NCI-H524 (cell line): ENCODE measurements around the gene GIMAP5.

ENCODE experiments used
- DNase-seq, 2 experiments: peaks; one replicate each; lab custom pipeline; 2025; lab: John Stamatoyannopoulos, UW

Gene GIMAP5

DNA sequence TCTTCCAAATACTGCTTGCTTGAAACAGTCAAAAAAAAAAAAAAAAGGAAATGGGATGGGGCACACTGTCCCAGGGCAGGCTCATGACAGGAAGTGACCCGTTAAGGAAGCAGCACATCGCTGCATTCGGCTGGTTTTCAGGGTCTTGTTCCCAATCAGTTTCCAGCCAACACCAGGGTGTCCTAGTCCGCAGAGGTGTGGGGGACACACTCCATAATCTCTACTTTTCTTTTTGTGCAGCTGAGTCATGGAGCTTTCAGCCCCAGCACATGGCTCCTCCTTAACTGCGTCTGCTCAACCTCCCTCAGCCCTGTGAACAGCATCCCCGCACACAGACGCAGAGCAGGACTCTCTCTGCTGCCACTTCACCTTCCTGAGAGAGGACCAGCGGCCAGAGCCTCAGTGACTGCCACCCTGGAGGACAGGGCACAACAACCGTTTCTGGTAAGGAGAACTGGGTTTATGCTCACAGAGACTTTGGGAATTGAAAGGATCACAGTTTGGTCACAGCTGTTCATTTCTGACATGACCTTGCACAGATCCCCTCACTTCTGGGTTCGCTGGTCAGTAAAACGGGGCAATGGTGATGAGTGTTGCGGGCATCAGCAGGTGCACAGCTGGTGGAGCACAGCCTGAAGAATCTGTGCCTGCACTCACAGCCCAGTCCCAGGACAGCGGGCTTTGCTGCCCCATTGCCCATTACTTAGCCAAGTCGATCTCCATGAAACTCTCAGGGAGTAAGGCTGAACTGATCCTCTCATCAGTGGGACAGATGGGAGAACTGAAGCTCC, at the start of gene GIMAP5:
Gene GIMAP5, plus strand, starts transcription at position 154 of the 791 bp plus-strand sequence. CDS start 3,467 bp downstream, outside the sequence.
- DNase-seq: no peak

DNA sequence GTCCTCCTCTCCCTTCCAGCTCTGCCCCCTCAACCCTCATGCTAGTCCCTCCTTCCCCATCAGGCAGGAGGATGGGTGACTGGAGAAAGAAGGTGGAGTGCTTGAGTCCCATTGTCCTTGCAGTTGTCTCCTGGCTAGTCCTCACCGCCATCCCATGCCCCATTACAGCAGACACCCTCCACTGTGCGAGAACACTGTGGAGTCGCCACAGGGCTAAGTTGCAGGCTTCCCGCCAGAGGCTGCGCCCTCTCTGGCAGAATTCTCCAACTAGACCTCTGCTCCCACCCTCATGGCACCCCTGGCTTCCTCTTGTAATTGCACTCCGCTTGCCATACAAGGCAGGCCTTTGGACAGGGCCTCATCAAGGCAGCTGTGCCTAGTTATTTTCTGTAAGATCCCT, 48.6 kb upstream of the GIMAP5 start:
- no peak for DNase-seq

DNA sequence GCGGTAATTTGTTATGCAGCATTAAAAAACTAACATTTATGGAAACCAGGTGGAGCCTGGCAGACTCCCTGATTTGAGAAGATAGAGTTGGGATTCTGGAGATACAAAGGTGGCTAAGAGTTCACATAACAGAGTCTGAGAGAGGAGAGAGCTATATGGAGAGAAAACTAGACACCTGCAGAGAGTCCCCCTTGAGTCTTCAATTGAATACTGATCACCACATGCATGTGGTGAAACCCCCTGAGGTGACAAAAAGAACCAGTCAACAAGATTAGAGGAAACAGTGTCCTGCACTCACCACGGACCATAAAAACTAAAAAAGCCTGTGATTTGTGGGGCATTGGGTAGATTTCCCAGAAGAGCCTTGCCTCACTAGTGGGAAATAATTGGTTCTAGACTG, 41.6 kb upstream of the GIMAP5 start:
- DNase-seq: no peak

DNA sequence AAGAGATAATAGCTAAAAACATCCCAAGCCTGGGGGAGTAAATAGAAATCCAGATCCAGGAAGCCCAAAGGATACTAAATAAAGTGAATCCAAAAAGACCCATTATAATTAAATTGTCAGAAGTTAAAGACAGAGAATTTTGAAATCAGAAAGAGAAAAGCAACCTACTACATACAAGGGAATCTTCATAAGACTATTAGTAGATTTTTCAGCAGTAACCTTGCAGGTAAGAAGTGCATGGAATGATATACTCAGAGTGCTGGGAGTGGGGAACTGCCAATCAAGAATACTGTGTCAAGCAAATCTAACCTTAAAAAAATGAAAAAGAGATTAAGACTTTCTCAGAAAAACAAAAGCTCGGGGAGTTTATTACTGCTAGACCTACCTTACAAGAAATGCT, 34.0 kb upstream of the GIMAP5 start:
- no peak for DNase-seq

DNA sequence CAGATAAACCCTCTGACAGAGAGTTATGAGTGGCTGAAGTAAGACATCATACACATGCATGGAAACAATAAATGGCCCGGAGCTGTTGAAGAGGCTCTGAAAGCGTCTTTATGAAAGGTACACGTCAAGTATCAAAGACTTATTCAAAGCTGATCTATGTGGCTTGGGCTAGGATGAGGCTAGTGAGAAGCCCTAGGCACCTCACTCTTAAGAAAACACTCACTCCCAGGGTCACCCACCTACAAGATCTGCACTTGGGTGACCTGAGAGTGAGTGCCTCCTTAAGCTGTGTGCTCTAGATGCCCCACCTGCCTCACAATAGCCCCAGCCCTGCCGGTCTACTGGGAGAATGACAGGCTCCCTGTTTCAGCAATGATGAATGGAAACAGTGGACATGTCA, 21.9 kb upstream of the GIMAP5 start:
- DNase-seq: no peak

DNA sequence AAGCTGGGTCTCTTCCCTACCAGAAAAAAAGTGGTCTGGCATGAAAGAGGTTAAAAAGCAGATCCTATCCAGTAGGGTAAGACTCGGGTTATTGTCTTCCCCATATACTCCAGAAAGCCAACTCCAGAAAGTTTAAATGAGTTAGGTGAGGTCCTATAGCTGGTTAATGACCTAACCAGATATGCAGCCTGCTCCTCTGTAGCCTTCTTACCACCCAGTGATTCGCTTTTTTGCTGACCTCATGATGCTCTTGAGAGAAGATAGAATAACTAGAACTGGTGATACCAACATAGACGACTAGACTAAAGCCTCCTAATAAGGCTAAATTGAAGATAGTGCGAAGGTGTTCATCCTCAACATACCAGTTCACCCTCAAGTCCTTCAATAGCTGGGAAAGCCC, 21.5 kb upstream of the GIMAP5 start:
- DNase-seq: no peak

DNA sequence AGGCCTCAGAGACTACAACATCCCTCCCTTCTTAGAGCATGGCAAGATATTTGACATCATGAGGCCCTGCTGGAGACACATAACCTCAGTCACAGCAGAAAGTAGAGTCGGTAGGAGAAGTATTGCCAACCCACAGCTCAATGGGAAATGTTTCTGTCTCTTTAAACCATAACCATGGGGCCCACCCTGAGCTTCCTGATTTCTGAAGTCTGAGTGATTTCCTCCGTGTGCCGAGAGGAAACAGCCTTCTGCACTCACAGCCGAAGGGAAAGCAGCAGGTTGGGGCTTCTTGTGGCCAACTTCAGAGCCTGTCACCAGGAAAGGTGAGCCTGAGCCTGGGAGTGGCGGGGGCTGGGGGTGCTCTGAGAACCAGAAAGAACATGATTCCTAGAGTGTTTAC, 20.9 kb upstream of the GIMAP5 start, which contains the start of gene GIMAP1:
Gene GIMAP1, plus strand, starts transcription at position 246 of the 400 bp plus-strand sequence. CDS start 2,435 bp downstream, outside the sequence.
- no peak for DNase-seq

DNA sequence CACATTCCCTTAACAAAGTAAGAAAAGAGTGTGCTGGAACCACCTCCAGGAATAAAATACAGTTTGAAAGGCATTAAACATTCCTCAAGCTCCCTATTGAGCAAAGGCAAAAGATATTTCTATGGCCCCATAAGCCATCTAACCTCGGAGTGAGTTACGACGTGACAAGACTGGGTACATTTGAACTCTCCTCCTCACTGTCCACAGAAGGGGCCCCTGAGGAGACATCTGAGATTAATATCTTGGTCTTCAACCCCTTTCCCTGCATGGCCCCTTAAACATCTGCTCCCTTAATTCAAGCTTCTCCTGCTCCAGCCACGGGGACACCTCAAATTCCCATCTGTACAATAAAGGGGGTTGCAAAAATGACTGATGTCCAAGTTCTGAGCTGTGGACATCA, 20.3 kb upstream of the GIMAP5 start:
- DNase-seq: no peak

DNA sequence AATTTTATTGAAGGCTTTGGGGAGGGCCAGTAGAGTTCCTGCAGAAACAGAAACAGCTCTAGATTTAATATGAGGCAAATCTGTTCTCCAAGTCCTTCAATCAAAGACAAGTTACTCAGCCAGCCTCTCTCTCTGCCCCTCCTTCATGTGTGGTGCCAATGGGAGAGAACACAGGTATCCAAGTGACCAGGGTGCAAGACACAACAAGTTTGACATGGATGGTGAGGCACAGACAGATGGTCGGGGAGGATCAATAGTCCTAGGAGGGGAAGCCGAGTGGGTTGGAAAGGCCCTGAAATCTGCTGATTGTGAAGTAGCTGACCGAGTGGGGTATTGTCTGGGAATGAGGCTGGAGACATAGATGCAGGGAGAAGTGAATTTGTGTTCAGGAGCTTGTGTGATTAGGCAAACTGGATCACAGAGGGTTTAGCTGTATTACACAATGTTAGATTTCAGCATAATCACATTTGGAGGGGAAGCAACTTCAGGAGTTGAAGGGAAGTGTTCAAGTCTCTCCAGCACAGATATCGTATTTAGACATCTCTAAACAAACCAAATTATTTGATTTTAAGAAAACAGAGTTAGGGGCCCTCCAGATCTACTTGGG, 19.3 kb upstream of the GIMAP5 start:
- peak in 1 of 2 experiments; percentile 24 for DNase-seq

DNA sequence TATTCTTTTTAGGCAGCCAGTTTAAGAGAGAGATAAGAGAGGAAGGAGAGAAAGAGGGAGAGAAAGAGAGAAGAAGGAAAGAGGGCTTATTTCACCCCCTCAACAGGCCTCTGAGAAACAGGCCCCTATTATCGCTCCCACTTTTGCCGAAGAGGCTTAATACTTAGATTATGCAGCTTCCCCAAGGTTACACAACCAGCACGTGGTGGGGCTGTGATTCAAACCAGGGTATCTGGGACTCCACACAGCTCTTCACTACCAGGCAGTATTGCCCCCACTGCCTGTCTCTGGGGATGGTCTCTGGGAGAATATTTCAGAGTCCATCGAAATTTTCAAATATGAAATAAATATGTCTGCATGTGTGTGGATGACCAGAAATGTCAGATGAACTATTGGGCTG, 17.8 kb upstream of the GIMAP5 start:
- DNase-seq: no peak

DNA sequence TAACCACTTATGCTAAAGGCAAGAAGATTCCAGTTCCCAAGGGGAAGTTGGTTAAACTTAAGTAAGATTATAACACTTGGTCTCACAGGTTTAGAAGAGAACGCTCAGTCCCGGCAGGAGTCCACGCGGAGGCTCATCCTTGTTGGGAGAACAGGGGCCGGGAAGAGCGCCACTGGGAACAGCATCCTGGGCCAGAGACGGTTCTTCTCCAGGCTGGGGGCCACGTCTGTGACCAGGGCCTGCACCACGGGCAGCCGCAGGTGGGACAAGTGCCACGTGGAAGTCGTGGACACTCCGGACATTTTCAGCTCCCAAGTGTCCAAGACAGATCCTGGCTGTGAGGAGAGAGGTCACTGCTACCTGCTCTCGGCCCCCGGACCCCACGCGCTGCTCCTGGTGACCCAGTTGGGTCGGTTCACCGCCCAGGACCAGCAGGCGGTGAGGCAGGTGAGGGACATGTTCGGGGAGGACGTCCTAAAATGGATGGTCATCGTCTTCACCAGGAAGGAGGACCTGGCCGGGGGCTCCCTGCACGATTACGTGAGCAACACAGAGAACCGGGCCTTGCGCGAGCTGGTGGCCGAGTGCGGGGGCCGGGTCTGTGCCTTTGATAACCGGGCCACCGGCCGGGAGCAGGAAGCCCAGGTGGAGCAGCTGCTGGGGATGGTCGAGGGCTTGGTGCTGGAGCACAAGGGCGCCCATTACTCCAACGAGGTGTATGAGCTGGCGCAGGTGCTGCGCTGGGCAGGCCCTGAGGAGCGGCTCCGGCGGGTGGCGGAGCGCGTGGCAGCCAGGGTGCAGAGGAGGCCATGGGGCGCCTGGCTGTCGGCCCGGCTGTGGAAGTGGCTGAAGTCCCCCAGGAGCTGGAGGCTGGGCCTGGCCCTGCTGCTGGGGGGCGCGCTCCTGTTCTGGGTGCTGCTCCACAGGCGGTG, 17.0 kb upstream of the GIMAP5 start:
- no peak for DNase-seq

DNA sequence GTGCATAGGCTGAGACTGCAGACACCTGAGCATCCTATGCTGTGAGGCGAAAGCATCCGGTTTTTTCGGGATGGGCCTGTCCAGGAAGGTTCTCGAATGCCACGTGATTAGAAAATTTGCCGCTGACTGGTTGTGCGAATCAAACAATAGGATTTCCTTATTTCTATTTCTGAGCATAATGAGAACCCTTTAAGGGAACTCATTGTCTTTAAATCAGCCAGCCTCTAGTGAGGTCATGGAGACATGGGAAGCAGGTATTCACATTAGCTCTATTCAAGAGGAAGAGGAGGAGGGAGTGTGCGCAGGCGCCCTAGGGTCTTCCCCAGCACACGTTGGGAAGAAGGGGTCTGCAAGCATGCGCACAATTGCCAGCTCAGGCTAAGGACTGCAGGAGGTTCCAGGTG, 15.2 kb upstream of the GIMAP5 start:
- no peak for DNase-seq

DNA sequence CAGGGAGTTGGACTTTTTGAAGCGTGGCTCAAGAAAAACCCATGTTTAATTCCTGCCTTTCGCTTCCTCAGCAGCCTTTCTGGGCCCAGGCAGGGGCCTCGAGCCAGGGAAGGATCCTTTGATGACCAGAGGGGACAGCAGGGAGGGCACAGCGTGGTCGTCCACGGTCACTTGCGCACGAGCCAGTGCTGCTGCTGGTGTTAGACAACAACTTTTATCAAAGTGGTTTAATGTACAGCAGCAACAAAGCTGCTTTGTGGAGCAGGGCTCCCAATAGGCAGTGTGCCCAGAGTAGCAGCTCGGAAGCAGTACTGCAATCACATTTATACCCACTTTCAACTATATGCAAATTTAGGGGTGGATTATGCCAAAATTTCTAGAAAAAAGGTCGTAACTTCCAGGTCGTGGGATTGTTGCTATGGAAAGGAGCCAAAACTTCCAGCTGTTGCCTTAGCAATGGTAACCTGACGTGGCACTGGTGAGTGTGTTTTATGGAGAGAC, 14.7 kb upstream of the GIMAP5 start:
- no peak for DNase-seq

DNA sequence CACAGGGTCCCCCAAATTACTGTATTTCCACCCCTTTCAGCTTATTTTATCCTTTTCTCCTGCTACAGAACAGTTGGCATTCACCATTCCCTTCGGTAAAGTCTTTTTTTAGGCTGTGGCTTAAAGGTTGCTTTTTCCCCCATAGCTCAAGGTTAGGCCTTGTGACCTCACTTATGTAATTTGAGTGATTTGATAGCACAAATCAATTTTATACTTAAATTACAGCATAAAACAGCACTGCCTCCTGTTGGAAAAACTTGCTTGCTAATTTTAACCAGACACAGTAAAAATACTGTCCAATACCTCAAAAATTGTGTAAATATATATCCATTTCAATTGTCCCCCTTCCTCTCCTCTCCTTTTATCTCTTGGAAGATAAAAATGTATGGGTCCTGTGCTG, 13.8 kb upstream of the GIMAP5 start:
- no peak for DNase-seq

DNA sequence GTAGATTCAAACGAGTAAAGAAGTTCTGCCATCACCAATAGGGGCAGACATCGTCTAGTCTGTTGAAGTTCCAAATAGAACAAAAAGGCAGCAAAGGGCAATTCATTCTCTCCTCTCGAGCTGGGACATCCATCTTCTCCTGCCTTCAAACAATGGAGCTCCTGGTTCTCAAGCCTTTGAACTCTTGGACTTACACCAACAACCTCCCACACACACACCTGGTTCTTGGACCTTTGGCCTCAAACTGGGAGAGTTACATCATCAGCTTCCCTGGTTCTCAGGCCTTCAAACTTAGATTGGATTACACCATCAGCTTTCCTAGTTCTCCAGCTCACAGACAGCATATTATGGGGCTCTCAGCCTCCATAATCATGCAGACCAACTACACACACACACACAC, 9.8 kb upstream of the GIMAP5 start:
- DNase-seq: no peak

DNA sequence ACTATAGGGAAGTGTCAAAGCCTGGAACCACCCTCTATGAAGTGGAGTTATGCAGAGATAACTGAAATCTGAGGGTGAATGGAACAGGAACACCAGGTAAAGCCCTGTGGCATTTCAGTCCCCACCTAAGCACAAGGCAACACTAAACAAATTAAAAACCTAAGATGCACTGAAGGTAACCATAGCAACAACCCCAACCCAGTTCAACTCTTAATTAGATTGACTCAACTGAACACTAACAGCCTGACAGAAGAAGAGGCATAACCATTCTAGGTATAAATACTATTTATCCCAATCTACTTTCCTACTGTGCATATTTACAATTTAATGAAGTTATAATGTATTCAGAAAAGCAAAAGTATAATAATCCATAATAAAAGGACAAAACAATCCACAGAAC, 9.2 kb upstream of the GIMAP5 start:
- DNase-seq: no peak

DNA sequence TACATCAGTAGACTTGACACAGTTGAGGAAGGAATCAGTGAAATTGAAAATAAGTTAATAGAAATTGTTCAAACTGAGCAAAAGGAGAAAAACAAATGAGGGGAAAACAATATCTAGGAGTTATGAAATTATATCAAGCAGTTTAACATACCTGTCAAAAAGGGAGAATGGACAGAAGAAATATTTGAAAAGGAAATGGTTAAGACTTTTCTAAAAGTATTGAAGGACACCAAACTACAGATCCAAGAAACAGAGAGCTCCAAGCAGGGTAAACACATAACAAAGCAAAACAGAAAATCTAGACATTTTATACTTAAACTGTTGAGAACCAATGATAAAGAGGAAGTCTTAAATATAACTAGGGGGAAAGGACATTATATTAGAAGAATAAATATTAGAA, 8.6 kb upstream of the GIMAP5 start:
- no peak for DNase-seq

DNA sequence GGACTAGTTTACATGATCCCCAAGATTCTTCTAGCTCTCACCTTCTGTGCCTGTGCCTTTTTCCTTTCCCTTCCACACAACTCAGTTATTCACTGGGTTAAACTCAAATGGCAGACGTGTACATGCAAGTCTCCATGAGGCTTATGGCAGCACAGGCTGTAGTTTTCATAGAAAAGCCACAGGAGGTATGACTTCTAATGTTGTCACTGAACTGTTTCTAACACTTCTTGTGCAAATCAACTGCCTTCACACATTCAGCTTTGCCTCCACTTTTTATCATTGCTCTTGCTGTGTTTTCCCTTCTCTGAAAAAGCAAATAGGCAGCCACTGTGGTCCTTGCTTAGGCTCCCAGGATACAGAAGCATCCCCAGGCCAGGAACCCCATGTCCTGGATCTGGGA, 5.3 kb upstream of the GIMAP5 start:
- no peak for DNase-seq

DNA sequence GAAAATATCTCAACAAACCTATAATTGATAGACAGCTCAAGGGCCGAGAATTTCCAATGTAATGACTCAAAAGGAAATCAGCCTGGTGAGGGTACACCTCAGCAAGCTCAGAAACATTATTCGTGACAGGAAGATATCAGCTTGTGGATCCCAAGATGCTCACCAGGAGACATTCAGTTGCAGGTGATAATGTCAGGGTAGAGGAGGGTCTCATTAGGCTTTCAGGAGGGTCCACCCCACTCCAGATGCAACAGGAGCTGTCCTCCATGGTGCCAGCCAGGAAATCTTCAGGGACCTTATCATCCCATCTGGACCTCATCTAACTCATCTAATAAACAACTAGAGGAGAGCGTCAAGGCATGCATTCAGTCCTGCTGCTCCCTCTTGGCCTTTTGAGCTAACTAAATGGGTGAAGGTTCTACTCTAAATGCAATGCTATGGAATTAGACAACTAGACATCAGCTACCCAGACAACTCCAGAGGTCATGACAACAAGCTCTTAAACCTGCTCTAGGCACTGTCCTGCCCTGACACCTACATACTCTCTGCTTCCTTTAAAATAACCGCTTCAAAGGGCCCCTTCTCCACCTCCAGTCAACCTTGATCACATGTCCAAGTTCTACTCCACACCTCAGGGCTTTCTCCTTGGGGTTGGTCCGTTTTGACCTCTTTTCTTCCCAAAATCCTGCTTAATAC, 4.3 kb upstream of the GIMAP5 start:
- no peak for DNase-seq

DNA sequence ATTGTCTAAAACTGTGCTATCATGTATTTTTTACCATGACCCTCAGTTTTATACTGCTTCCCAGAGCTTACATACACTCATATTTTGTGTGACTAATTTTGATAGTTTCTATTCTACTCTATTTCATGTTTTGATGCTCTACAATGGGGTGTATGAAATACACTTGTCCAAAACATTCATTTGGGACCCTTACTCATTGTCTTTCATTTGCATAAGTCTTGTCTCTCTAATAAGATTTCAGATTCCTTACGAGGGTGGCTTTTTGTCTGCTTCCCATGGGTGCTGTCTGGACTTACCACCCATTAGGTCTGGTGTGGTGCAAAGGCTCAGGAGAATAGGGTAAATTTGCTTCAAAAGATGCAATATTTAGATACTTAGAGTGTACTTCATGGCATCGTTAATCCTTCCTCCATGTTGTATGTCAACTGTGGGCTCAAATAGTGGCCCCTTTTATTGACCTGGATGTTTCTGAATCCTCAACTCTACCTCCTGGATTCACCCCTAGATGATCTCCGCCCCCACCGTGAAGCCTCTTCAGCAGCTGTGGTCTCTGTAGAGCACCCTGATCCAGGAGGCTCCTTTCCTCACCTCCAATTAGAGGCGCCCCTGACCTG, 3.6 kb upstream of the GIMAP5 start:
- DNase-seq: no peak

DNA sequence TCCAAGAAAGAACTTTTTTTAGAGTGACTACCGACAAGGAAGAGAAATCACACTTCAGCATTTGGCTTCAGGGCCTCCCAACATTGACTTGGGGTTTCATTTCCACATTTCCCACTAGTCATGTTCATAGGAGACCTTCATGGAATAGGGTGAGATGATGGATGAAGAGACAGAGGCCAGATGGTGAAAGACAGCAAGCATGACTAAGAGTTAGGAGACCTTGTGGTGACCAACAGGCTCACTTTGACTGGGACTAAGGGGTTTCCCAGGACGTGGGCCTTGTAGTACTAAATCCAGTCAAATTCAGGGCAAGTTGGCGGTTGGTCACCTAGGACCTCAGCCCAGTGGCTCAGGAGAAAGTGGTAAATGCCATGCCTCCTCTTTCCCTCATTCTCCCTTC, 3.0 kb upstream of the GIMAP5 start:
- no peak for DNase-seq
